Stimulated activated CD8-positive, alpha-beta memory T cell treated with anti-CD3 and anti-CD28 coated beads, Interleukin-7, amount 100 ng/mL, for 24 hours (primary cell): ENCODE measurements around the gene PSMD4.
A peak's percentile ranks its signal among the peaks of the same experiment; 100 is the strongest.
"Not testable (repeated sequence)": the region's sequence is repeated elsewhere in the genome, so short reads cannot be mapped to it uniquely, and the experiment has no call there.

Source experiments
- DNase-seq: peaks from one replicate; pipeline ENCODE4 v3.0.0-alpha.2; 2020; ENCODE audit warnings: low read depth

PSMD4 gene

DNA sequence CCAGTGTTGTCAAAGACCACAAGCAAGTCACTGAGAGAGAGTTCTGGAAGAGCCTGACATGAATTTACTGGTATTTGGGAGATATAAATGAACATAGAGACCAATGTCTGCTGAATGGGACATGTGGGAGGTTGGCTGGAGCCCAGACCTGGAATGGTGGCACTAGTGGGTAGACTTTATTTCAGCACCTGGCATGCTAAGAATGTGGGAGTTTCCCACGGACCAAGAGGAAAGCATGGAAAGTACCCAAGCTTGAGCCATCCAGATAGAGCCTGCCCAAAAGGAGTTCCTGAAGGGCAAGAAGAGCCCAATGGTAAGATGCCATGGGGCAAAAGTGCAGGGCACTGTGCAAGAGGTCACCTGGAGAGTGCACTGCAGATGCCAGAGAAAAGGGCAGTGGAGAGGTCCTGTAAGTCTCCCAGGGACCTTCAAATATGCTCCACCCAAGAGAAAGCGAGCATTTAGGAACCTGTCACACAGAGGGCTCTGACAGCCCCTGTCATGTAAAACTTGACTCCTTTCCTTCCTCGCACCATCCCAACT is 19.5 kb downstream of the PSMD4 start:
- DNase-seq: no peak

DNA sequence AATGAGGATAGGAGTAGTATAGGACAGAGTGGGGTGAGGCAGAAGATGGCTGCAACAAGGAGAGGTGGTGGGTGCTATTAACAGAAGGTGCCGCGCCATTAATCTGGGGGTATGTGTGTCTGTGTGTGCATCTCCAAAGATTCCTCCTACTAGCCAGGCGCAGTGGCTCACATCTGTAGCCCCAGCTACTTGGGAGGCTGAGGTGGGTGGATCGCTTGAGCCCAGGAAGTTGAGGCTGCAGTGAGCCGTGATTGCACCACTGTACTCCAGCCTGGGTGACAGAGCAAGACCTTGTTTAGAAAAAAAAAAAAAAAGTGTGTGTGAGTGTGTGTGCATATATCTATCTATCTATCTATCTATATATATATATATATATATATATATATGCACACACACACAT is 20.8 kb downstream of the PSMD4 start:
- not testable (repeated sequence) for DNase-seq

DNA sequence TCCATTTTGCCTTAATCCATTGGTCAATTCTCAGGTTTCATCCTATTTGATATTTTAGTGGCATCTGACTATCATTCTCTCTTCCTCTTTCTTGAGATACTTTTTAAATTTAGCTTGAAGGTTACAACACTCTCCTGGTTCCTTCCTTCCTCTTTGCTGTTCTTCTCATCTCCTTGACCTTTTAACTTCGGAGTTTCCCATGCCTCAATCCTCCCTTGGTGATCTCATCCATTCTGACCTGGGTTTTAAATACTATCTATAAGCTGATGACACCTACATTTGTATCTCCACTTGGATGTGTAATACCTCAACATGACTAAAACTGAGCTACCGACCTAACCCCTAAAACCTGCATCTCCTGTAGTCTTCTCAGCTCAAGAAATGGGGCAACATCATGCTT is 22.7 kb downstream of the PSMD4 start:
- no peak for DNase-seq

DNA sequence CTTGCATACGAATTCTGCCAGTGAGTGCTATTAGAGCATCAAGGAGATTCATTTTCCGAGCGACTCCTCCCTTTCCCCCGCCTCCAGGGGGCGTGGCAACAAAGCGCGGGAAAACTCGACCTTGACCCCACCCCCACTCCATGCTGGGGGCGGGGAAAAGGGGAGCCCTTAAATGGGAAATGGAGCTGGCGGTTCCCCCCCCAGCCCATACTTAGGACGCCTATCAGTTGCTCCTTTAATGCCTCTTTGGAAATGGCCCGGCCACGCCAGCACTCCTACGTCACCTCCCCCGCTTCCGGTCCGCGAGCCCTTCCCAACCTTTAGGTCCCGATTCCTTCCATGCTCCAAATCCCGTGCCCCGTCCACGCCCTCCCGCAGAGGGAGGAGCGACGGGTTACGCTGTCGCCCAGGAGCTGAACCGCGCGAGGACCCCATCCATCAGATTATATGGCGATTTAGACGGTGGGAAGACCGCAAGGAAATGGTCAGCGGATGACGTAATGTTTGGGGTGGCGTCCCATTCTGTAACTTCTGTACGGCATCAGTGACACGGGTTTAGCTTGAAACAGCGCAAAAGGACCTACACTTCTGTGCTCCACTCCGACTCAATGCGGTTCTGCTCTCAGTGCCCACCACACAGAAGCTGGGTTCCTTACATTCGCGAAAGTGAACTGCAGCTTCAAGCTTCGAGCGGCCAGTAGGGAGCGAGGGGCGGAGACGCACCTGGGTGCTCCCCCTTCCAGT is 26.9 kb downstream of the PSMD4 start:
- peak; percentile 92 for DNase-seq

DNA sequence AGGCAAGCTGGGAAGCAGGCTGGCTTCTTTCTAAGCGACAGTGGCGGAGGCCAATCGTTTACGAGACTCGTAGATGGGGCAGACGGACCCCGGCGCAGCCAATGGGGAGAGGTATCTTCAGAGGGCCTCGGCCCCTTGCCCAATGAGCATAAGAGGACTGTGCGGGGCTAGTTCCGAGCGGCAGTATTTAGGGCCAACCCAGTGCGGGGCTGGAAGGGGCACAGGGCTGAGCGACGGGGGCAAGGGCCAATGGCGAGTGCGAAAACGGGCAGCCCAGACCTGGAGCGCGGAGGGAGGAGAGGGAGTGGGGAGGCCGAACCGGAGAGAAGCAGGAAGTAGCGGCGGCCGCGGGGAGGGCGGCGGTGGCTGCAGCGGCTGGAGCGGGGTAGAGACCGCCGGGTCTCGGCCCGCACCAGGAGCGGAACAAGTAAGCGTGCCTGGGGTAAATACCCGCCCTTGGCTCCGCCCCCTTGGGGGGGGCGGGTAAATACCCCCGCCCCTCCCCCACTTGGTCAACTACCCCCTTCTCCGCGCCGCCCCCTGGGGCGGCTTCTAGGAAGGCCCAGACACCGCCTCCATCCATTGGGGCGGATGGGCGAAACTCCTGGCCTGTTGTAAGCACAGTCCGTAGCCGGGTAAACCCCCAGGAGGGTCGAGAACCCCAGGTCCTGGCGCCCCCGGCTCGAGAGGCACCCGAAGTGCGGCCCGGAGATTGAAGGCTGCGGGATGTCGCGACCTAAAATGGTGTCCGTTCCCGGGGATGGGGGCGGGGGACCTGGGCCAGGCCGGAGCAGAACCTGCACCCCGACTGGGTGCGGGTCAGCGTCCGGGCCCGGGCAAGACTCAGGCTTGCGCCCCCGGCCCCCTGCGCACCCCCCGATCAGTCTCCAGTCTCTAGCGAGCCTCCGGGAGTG is 27.7 kb downstream of the PSMD4 start, which contains the start of gene ZNF687:
Gene ZNF687 (plus strand): TSS at position 331 of the 914 bp plus-strand sequence. CDS start 3,993 bp downstream, outside the sequence.
- peak; percentile 96 for DNase-seq

DNA sequence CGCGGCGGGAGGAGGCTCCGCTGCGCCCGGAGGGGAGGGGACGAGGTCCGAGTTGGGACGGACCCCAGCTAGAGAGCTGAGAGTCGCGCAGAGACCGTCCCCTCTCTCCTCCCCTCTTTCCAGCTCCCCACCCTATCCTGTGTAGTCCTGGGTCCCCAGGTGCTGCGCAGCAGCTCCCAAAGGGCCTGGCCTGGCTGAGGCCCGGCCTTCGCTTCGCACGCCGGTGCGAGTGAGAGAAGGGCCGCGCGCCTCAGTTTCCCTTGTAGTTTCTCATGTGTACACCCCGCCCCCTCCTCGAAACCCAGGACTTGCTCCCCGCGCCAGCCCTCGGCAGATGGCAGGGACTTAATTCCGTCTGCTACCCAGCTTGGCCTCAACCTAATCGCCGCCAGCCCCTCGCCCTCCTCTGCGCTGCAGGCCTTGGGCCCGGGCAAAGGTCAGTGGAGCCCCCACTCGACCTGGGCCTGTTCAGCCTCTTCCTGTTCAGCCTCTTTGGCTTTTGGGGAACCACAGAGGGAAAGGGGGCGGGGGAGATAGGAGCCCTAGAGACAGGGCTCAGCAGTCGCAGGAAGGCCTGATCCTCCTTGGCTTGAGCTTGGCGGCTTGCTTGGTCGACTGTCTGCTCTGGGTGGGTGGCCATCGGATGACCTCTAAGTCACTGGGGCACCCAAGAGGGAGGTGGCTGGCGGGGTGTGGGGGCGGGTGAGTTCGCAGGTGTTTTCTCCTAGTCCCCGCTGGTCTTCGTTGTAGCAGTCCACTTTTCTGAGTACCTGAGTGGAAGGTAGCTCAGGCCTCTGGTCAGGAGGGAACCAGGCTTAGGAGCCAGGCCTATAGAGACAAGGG is 28.6 kb downstream of the PSMD4 start:
- no peak for DNase-seq

DNA sequence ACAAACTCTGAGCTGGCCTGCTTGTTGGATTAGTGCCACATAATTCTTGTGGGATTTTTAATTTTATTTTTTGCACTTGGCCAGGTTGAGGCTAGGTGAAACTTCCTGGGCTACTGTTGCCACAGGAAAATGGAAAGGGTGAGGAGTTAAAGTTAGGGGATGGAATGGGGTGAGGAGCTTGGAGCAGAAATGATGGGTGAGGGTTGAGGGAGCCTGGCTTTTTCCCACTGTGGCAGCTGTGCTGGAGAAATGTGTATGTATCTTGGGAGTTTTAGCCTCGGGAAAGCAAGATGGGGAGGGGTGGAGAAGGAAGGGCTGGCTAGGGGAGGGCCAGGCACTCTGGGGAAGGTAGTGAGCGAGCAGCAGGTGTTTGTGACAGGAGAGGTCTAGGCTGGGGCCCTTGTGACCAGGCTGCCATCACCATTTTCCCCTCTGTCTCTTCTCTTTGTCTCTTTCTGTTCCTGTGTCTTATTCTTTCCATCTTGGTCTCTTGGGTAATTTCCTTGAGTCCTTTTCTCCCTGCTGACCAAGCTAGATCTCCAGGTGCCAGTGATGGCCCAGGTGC is 29.6 kb downstream of the PSMD4 start:
- DNase-seq: no peak

DNA sequence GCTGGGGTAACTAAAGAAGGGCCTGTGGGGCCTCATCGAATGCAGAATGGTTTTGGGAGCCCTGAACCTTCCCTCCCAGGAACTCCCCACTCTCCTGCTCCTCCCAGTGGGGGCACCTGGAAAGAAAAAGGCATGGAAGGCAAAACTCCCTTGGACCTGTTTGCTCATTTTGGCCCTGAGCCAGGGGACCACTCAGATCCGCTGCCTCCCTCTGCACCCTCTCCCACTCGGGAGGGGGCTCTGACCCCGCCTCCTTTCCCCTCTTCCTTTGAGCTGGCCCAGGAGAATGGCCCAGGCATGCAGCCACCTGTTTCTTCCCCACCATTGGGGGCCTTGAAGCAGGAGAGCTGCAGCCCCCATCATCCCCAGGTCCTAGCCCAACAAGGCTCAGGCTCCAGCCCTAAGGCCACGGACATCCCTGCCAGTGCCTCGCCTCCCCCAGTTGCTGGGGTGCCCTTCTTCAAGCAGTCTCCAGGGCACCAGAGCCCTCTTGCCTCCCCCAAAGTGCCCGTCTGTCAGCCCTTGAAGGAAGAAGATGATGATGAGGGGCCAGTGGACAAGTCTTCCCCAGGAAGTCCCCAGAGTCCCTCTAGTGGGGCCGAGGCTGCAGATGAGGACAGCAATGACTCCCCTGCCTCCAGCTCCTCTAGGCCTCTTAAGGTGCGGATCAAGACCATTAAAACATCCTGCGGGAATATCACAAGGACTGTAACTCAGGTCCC is 32.2 kb downstream of the PSMD4 start:
- no peak for DNase-seq

DNA sequence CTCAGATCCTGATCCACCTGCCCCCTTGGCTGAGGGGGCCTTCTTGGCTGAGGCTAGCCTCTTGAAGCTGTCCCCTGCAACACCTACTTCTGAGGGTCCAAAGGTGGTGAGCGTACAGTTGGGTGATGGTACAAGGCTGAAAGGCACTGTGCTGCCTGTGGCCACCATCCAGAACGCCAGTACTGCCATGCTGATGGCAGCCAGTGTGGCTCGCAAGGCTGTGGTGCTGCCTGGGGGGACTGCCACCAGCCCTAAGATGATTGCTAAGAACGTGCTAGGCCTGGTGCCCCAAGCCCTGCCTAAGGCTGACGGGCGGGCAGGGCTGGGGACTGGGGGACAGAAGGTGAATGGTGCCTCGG is 32.8 kb downstream of the PSMD4 start:
- DNase-seq: no peak

DNA sequence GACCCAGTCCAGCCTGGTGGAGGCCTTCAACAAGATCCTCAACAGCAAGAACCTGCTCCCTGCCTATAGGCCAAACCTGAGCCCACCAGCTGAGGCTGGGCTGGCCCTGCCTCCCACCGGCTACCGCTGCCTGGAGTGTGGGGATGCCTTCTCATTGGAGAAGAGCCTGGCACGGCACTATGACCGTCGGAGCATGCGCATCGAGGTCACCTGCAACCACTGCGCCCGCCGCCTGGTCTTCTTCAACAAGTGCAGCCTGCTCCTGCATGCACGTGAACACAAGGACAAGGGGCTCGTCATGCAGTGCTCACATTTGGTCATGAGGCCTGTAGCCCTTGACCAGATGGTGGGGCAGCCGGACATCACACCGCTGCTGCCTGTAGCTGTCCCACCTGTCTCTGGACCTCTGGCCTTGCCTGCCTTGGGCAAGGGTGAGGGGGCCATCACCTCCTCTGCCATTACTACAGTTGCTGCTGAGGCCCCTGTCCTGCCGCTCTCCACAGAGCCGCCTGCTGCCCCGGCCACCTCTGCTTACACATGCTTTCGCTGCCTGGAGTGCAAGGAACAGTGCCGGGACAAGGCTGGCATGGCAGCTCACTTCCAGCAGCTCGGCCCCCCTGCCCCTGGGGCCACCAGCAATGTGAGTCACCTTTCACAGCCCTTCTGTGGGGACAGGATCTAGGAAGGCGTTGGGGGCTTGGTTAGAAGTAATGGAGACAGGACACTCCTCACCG is 33.4 kb downstream of the PSMD4 start:
- no peak for DNase-seq

DNA sequence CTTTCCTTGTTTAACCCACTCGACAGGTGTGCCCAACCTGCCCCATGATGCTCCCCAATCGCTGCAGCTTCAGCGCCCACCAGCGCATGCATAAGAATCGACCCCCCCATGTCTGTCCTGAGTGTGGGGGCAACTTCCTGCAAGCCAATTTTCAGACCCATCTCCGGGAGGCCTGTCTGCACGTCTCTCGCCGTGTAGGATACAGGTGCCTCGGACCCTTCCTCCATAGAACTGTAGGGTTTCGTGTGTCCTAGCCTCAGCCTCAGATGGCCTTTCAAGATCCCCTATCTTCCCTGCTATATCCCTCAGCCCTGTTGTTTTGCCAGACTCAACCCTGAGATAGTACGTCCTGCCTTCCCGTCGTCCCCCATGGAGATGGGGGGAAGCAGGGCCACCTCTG is 34.0 kb downstream of the PSMD4 start:
- no peak for DNase-seq

DNA sequence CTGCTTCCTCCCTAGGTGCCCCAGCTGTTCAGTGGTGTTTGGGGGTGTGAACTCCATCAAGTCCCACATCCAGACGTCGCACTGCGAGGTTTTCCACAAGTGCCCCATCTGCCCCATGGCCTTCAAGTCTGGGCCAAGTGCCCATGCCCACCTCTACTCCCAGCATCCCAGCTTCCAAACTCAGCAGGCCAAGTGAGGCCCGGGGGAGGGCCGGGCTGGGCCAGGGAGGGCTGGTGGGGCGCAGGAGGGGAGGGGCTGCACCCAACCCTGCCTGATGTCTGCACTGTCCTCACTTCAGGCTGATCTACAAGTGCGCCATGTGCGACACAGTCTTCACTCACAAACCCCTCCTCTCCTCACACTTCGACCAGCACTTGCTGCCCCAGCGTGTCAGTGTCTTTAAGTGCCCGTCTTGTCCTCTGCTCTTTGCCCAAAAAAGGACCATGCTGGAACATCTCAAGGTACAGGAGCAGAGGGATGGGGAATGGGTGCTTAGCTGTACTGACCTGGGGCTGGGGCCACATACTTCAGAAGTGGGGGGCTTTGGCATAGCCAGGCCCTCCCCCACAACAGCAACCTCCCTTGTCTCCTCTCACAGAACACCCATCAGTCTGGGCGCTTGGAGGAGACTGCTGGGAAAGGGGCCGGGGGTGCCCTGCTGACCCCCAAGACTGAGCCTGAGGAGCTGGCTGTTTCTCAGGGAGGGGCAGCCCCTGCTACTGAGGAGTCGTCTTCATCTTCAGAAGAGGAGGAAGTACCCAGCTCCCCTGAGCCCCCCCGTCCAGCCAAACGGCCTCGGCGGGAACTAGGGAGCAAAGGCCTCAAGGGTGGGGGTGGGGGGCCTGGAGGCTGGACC is 34.8 kb downstream of the PSMD4 start:
- DNase-seq: no peak

DNA sequence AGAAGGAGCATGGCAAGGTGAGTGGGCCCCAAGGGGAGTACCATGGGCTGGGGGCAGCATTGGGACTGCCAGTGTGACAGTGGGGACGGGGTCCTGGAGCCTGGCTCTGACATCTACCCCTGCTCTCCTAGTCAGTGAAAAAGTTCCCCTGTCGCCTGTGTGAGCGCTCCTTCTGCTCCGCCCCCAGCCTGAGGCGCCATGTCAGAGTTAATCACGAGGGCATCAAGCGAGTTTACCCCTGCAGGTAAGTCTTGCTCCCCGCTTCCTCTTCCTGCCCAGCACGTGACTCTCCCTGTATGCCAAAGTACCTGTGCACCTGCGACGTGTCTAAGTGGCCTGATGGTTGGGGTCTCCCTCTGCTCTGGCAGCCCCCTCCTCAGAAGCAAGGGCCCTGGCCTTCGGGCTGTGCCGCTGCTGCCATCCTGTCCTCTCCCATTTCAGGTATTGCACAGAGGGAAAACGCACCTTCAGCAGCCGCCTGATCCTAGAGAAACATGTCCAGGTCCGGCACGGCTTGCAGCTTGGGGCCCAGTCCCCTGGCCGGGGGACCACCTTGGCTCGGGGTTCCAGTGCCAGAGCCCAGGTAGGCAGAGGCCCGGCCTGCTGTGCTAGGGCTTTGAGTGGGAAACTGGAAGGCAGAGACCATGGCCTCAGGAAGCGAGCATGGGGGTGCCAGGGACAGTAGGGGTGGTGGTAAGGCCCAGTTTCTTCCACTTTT is 35.6 kb downstream of the PSMD4 start:
- DNase-seq: no peak

DNA sequence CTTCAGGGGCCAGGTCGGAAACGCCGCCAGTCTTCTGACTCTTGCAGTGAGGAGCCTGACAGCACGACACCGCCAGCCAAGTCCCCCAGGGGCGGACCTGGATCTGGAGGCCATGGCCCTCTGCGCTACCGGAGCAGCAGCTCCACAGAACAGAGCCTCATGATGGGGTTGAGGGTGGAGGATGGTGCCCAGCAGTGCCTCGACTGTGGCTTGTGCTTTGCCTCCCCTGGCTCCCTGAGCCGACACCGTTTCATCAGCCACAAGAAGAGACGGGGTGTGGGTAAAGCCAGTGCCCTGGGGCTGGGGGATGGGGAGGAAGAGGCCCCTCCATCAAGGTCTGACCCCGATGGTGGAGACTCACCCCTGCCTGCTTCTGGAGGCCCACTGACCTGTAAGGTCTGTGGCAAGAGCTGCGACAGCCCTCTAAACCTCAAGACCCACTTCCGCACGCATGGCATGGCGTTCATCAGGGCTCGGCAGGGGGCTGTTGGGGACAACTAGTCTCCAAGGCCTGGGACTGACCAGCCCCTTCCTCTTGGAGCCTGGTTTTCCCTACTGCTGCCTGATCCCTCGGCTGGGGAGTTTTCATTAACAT is 36.3 kb downstream of the PSMD4 start:
- DNase-seq: no peak

DNA sequence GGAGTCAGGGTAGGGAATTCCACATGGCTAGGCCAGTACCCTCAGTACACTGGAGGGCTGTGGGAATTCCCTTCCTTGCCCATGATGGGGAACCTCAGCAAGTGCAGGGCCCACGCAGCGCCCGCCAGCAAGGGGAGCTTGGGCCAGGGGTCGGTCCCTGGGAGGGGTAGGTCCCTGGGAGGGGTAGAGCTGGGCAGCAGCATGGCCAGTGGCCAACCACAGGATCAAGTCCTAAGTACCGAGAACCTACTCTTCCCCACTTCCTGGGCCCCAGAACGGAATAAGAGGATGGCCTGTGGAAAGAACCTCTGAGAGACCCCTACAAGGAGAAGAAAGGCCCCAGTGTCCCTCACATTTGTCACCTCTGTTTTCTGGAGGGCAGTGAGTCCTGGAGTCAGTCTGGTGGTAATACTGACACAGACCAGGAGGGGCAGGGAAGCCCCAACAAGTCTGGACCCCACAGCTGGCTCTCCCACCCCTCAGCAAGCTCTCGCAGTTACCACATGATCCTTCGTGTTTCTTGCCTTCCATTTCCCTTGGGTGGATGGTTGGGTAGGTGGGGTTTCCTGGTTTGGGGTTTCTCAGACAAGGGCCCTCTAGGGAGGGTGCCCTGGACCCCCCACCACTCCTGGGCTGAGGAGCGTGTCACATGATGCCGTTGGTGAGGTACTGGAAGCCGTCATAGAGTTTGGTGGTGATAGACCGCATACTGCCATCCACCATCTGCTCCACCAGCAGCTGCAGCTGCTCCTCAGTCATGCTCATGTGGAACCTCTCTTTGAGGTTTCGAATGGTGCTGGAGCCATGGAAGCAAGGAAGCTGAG is 37.9 kb downstream of the PSMD4 start:
- no peak for DNase-seq

DNA sequence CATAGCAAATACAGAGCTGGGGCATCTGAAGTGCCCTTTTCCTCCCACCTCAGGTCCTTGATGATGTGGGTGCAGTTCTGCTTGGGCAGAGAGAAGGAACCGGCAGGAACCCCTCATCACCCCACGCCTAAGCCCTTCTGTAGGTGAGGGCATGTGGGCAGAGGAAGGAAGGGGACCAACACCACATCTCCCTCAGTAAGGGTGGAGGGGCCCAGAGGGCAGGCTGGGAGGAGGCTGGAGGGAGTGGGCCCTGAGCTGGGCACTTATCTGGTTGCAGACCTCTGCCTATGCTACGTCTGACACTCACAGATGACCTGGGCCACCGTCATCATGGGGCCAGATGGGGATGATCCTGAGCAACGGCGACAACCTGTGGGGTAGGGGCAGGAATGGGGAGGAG is 38.6 kb downstream of the PSMD4 start:
- DNase-seq: no peak

DNA sequence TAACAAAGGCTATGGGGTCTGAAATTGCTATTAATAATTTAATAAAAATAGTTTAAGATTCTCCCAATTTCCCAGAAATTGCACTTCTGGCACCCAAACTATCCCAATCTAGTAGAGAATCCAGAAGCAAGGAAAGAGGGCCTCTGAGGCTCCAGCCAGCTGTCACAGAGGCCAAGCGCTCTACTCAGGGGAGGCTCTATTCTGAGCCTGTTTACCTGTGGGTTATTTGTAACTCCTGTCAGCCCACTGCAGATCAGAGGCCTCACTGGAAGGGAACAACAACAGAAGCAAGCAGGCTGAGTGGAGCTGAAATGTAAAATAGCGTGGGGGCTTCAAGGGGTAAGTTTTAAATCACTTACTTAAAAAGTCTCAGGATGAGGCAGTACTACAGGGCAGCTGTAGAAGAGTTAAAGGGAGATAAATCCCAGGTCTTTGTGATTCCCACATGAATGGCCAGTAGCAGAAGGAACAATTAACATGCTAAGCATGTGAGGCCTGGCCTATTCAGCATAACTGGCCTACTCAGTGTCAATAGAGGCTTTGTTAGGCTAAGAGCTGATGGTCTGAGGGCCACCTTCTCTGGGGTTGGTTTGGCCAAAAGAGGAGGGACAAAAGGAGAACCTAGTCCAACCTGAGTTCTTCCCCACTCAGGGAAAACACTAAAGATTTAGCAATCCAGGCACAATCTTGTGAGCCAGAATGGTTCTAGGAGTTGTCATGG is 40.4 kb downstream of the PSMD4 start:
- no peak for DNase-seq
